ENCODE results near the gene EFNA5. TPM values are rescaled to one million over a fixed set of nuclear protein-coding genes. Genes with fewer than 3 reads are reported as not detected.

The EFNA5 gene
- total and polyA plus RNA-seq, 2 of the 8 experiments (the other 6 are each of a cell fraction or from before 2014, with no cell fraction given) = 9.6 to 21.8 TPM

DNA sequence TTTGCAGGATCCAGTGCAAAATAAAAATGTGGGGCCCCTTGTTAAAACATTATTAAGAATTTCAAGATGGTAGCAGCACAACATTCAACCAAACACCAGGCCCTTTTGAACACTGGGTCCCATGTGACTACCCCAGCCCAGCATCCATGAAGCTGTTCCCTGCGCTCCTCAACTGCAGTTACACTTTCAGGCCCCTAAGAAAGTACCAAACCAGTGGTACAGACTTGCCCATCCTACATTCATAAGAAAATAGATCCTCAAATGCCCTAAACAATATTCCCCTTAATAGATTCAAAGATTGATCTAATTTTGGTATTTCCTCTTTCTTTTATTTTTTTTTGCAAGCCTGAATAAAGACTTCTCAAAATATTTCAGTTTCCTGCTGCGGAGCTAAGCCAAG lies 201.7 kb downstream of the EFNA5 start:
- Histone ChIP-seq H3K23ac (ENCODE audit: insufficient read length) (no peak overlapping the region), H3K79me2 (ENCODE audit: control insufficient read depth in 1 of 2, insufficient read depth in 2 of 2, low read length in 2 of 2) (peaks cover 0 to 6% of the 10 kb centered on the region in 2 experiments; a peak in 1 of 4 replicates), H3K9ac (replicated peaks in 1 of 4; ENCODE audit: extremely low read depth in 1 of 4, low read depth in 3 of 4, low read length in 3 of 4) (no peak overlapping the region), H2AK5ac (ENCODE audit: low read depth, low read length) (no peak overlapping the region), H4K20me1 (replicated peaks in 1 of 2; ENCODE audit: control insufficient read depth in 1 of 2, insufficient read depth in 2 of 2, low read length in 2 of 2) (no peaks in the 10 kb centered on the region), H3K27ac (ENCODE audit: low read depth, low read length) (no peak overlapping the region), H3K36me3 (ENCODE audit: control insufficient read depth in 2 of 4, insufficient read depth in 4 of 4, low read length in 3 of 4) (no peaks in the 10 kb centered on the region), H3K4me3 (ENCODE audit: extremely low read depth in 1 of 4, insufficient read depth in 2 of 4, low read depth in 3 of 4, low read length in 4 of 4) (no peak overlapping the region), H3K14ac (ENCODE audit: insufficient read length) (no peak overlapping the region), H2BK5ac (ENCODE audit: low read depth, low read length) (no peak overlapping the region), H3K4me2 (ENCODE audit: insufficient read depth in 1 of 2, low read depth in 2 of 2, low read length in 2 of 2) (no peak overlapping the region), H2BK120ac (replicated peaks; ENCODE audit: low read depth, low read length) (no peak overlapping the region), H2AFZ (ENCODE audit: low read length) (no peak overlapping the region), H2BK12ac (ENCODE audit: low read depth, low read length) (no peak overlapping the region), H2BK15ac (ENCODE audit: low read length) (no peak overlapping the region), H3K79me1 (ENCODE audit: low read depth, low read length) (no peaks in the 10 kb centered on the region), H2BK20ac (ENCODE audit: low read length) (no peak overlapping the region), H4K91ac (replicated peaks; ENCODE audit: insufficient read length, low read length) (no peak overlapping the region), H3K9me3 (ENCODE audit: insufficient read depth in 2 of 2, low read depth in 1 of 2, low read length in 1 of 2) (no peaks in the 10 kb centered on the region), H3K56ac (replicated peaks; ENCODE audit: insufficient read length, low read depth, low read length) (no peak overlapping the region), H3K18ac (ENCODE audit: extremely low read depth, low read length) (no peak overlapping the region), H3K27me3 (replicated peaks in 1 of 4; ENCODE audit: control insufficient read depth in 3 of 4, extremely low read depth in 1 of 4, insufficient read depth in 3 of 4, low read length in 3 of 4) (no peaks in the 10 kb centered on the region), H4K5ac (ENCODE audit: insufficient read length, low read depth, low read length) (no peak overlapping the region), H4K8ac (ENCODE audit: extremely low read depth, insufficient read depth, low read length) (no peak overlapping the region), H3K4ac (replicated peaks; ENCODE audit: insufficient read length, low read depth, low read length) (no peak overlapping the region), H3K4me1 (replicated peaks in 1 of 4; ENCODE audit: control insufficient read depth in 3 of 4, insufficient read depth in 4 of 4, low read length in 3 of 4) (peaks cover 11 to 50% (median 38%) of the 10 kb centered on the region in 4 experiments), H3K23me2 (ENCODE audit: low read depth, low read length) (no peaks in the 10 kb centered on the region)
- CTCF ChIA-PET (ENCODE audit: partially characterized antibody) = interaction anchor here (0.7 to 2.0 kb wide), 8 partner anchors 11 to 134 kb away, joined by 3 to 6 read pairs (median 4); no protein-coding TSS in a partner anchor
- no peak for TF ChIP-seq CBX5 (IDR thresholded peaks at IDR 0.05; ENCODE audit: low read depth, low read length)
- TF ChIP-seq TEAD4 (IDR thresholded peaks at IDR 0.05; ENCODE audit: low read depth, low read length) = no peak
- TF ChIP-seq SP2 (IDR thresholded peaks at IDR 0.05; ENCODE audit: low read length) = no peak
- TF ChIP-seq SP4 (IDR thresholded peaks at IDR 0.05; ENCODE audit: low read length) = no peak
- TF ChIP-seq, protein P1, sequence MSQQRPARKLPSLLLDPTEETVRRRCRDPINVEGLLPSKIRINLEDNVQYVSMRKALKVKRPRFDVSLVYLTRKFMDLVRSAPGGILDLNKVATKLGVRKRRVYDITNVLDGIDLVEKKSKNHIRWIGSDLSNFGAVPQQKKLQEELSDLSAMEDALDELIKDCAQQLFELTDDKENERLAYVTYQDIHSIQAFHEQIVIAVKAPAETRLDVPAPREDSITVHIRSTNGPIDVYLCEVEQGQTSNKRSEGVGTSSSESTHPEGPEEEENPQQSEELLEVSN (IDR thresholded peaks at IDR 0.05) = no peak
- TF ChIP-seq ZNF274 (IDR thresholded peaks at IDR 0.05; ENCODE audit: borderline replicate concordance, extremely low read depth, low read length) = no peak
- TF ChIP-seq CREB1 (IDR thresholded peaks at IDR 0.05) = no peak
- TF ChIP-seq TBP (IDR thresholded peaks at IDR 0.05; ENCODE audit: low read depth, low read length) = no peak
- no peak for FAIRE-seq
- DNase-seq (ENCODE audit: low read depth in 1 of 2, low spot score in 2 of 2) = no peak
- 90% methylated on average over 2 of the region's 2 CpGs; no CpG with 5 or more reads in 1 of the 2 experiments for WGBS, 2 experiments (ENCODE audit: extremely low coverage in 1 of 2, insufficient coverage in 1 of 2, insufficient read length in 1 of 2, insufficient replicate concordance in 2 of 2, low coverage in 1 of 2, low lambda C conversion rate in 2 of 2, missing lambda C conversion rate in 1 of 2)
- POLR2A ChIA-PET (ENCODE audit: partially characterized antibody) = interaction anchor here (1.0 kb wide), 1 partner anchor 13 kb away, joined by 3 read pairs; no protein-coding TSS in a partner anchor

Data from H1 (cell line).